Mesendoderm (in vitro differentiated cells): ENCODE results near the gene NGB.

ENCODE experiments used
- DNase-seq: peaks from one replicate; pipeline ENCODE4 v3.0.0; 2013
- H2AK5ac ChIP-seq: 2 replicates; pipeline ENCODE4 v1.6.1; 2013; ENCODE audit warnings: low read length, inconsistent platforms
- H2BK120ac ChIP-seq: 2 replicates; pipeline ENCODE4 v1.6.1; 2013; ENCODE audit warnings: low read depth, mild to moderate bottlenecking, low read length, moderate library complexity, mixed read lengths
- H2BK15ac ChIP-seq: replicated peaks from 2 replicates; pipeline ENCODE4 v1.6.1; 2013; ENCODE audit warnings: low read depth, mild to moderate bottlenecking, moderate library complexity
- H2BK5ac ChIP-seq: 2 replicates; pipeline ENCODE4 v1.6.1; 2013; ENCODE audit warnings: low read length, inconsistent platforms
- H3K18ac ChIP-seq: 2 replicates; pipeline ENCODE4 v1.6.1; 2013; ENCODE audit warnings: mild to moderate bottlenecking, low read length, mixed read lengths
- H3K23ac ChIP-seq: one replicate; pipeline ENCODE4 v1.6.1; 2013; ENCODE audit warnings: low read length
- H3K27ac ChIP-seq: 2 replicates; pipeline ENCODE4 v1.5.1; 2013; ENCODE audit warnings: low read depth, mild to moderate bottlenecking, inconsistent platforms, low read length, moderate library complexity
- H3K27me3 ChIP-seq: 2 replicates; pipeline ENCODE4 v1.6.1; 2013; ENCODE audit warnings: low read length, control low read depth, mild to moderate bottlenecking, inconsistent platforms; ENCODE audit not compliant: insufficient read depth, poor library complexity
- H3K36me3 ChIP-seq: 2 replicates; pipeline ENCODE4 v1.6.1; 2013; ENCODE audit warnings: low read length, inconsistent platforms; ENCODE audit not compliant: control insufficient read depth, insufficient read depth
- H3K4ac ChIP-seq: one replicate; pipeline ENCODE4 v1.6.1; 2013; ENCODE audit warnings: low read depth, mild to moderate bottlenecking, low read length, moderate library complexity
- H3K4me1 ChIP-seq: 2 replicates; pipeline ENCODE4 v1.6.1; 2013; ENCODE audit warnings: low read depth, low read length, inconsistent platforms; ENCODE audit not compliant: control insufficient read depth
- H3K4me2 ChIP-seq: 2 replicates; pipeline ENCODE4 v1.6.1; 2013; ENCODE audit warnings: low read length
- H3K4me3 ChIP-seq: 2 replicates; pipeline ENCODE4 v1.5.1; 2013; ENCODE audit warnings: mild to moderate bottlenecking, low read length
- H3K56ac ChIP-seq: one replicate; pipeline ENCODE4 v1.6.1; 2013; ENCODE audit warnings: low read length
- H3K79me1 ChIP-seq: 2 replicates; pipeline ENCODE4 v1.6.1; 2013; ENCODE audit warnings: low read length, inconsistent platforms
- H3K79me2 ChIP-seq: 2 replicates; pipeline ENCODE4 v1.6.1; 2013; ENCODE audit warnings: mild to moderate bottlenecking, low read length; ENCODE audit not compliant: control insufficient read depth, insufficient read depth
- H3K9ac ChIP-seq: 2 replicates; pipeline ENCODE4 v1.6.1; 2013; ENCODE audit warnings: low read length, inconsistent platforms
- H4K5ac ChIP-seq: one replicate; pipeline ENCODE4 v1.6.1; 2013; ENCODE audit warnings: low read length
- H4K8ac ChIP-seq: one replicate; pipeline ENCODE4 v1.6.1; 2013; ENCODE audit warnings: low read depth, mild to moderate bottlenecking, control low read depth, low read length, moderate library complexity
- WGBS: extraction: QIAGEN DNeasy Blood & Tissue Kit; methylation state at CpG from one replicate; pipeline ENCODE4 v1.1.7; 2013; ENCODE audit warnings: low lambda C conversion rate, missing lambda C conversion rate; ENCODE audit not compliant: insufficient coverage; ENCODE audit errors: extremely low coverage; 5-methylcytosine and 5-hydroxymethylcytosine counted together

NGB gene

DNA sequence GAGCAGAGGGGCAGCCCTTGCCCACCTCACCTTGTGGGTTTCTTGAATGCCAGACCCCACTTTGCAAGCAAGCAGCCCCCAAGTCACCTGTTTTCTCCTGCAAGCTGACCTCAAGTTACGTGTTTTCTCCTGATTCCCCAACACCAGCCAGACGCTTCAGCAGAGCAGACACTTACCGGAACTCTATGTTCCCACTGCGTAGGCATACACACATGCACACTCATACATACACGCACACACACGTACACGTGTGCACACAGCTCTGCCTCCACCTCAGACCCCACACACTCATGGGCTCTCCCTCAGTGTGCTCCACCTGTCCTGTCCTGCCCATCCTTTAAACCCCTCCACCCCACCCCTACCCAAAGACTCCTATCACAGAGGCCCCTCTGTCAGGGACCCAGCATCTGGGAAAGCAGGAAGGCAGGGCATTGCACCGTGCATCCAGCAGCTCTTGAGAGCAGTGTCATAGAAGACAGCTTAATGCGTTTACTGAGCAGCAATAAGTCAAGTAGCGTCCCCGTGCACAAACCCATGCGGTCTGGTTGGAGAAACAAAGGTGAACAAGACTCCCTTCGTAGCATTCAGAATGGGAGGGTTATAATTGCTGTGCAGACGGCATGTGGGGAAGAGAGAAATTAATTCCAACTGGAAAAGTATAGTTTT, 45.0 kb downstream of the NGB start:
- no peak overlapping the region for H4K8ac ChIP-seq
- whole genome bisulfite sequencing = no CpG with 5 or more reads among the region's 14 CpGs
- no peaks in the 10 kb centered on the region for H3K79me1 ChIP-seq
- DNase-seq = no peak
- H3K79me2 ChIP-seq = no peaks in the 10 kb centered on the region
- no peak overlapping the region for H3K9ac ChIP-seq
- H3K4ac ChIP-seq = no peak overlapping the region
- no peak overlapping the region for H3K27ac ChIP-seq
- no peak overlapping the region for H2BK15ac ChIP-seq
- H3K27me3 ChIP-seq = no peaks in the 10 kb centered on the region
- H3K4me3 ChIP-seq = no peak overlapping the region
- no peak overlapping the region for H3K56ac ChIP-seq
- no peak overlapping the region for H2BK120ac ChIP-seq
- H3K4me2 ChIP-seq = no peak overlapping the region
- no peak overlapping the region for H2BK5ac ChIP-seq
- H2AK5ac ChIP-seq = no peak overlapping the region
- no peak overlapping the region for H3K18ac ChIP-seq
- no peak overlapping the region for H3K23ac ChIP-seq
- H3K4me1 ChIP-seq = peaks cover 2% of the 10 kb centered on the region
- H4K5ac ChIP-seq = no peak overlapping the region
- H3K36me3 ChIP-seq = no peaks in the 10 kb centered on the region

DNA sequence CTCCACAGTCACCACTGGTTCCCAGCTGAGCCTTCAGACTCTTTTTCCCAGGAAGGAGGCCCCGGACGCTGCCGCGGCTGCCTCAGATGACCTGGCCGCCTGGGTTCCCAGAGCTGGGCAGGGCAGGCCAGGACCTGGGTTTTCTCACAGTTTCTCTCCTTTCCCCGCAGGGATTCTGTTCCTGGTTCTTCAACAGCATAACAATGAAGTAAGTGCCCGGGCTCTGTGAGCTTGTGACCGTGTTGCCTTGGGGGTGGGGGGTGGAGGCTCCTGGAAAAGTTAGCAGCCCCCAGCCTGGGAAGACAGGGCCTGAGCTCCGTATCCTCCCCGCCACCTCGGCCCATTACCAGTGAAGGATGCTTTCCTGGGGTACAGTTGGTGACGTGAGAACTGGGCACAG, 45.8 kb downstream of the NGB start:
- Histone ChIP-seq H3K27me3 (no peaks in the 10 kb centered on the region), H3K79me1 (no peaks in the 10 kb centered on the region), H3K23ac (no peak overlapping the region)

DNA sequence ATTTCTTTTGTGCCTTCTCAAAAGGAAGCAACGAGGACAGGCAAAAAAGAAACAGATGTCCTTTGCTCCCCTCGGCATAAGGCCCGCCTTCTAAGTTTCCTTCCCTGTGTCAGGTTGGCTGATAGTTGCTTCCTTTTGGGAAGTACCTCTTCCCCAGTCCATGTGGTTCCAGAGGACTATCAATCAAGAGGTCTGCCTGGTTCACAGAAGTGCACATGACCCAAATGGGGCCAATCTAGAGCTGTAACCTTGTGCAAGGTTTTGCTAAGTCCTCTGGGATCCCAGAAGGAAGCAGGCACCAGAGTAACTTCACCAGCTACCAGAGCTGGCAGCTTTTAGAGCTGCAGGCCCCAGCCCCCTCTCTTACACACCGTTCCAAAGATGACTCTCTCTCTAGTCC, 46.8 kb downstream of the NGB start:
- no CpG with 5 or more reads among the region's 4 CpGs for WGBS

More for the DNA sequence above, 45.8 kb downstream of the NGB start:
- no peak overlapping the region for H2BK5ac ChIP-seq
- peaks cover 5% of the 10 kb centered on the region for H3K4me1 ChIP-seq
- no peaks in the 10 kb centered on the region for H3K36me3 ChIP-seq
- no peak for DNase-seq
- no peak overlapping the region for H2BK120ac ChIP-seq
- no peak overlapping the region for H3K56ac ChIP-seq
- H3K4me2 ChIP-seq = no peak overlapping the region
- no peak overlapping the region for H3K18ac ChIP-seq
- no peak overlapping the region for H3K4me3 ChIP-seq
- no peaks in the 10 kb centered on the region for H3K79me2 ChIP-seq
- no peak overlapping the region for H3K27ac ChIP-seq
- no peak overlapping the region for H3K4ac ChIP-seq
- H4K8ac ChIP-seq = no peak overlapping the region
- no peak overlapping the region for H3K9ac ChIP-seq
- H2BK15ac ChIP-seq = no peak overlapping the region
- H2AK5ac ChIP-seq = no peak overlapping the region
- no peak overlapping the region for H4K5ac ChIP-seq
- WGBS = no CpG with 5 or more reads among the region's 12 CpGs

DNA sequence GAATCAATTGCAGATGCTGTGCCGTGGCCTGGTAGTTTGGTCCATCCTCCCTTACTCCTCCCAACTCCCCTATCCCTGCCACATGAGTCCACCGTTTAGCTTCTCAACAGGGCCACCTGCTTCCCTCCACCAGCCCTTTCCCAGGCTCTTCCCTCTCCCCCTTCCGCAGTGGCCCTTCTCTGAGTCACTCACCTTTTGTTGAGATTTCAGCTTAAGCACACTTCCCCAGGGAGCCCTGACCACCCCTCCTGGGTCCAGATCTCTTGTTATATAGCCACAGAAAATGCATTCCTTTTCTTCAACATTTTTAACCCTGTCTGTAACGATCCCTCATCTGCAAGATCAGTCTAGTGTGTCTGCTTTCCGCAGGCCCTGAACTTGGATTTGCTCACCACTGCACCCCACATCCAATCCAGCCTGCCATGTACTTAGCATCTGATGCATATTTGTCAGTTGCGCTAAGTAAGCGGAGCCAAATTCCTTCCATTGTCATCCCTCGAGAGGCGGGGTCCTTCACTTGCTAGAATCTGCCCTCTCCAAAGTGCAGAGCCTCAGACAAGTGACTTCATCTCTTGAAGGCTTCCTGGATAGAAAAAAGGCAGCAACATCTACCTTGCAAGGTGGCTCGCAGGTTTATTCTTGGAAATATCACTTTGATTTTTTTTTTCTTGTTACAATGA, 48.3 kb downstream of the NGB start:
- Histone ChIP-seq H3K79me1 (no peaks in the 10 kb centered on the region), H3K23ac (peak overlapping the region; percentile 66), H3K4ac (no peak overlapping the region), H3K4me2 (no peak overlapping the region), H3K79me2 (no peaks in the 10 kb centered on the region), H2BK120ac (no peak overlapping the region), H3K27ac (no peak overlapping the region), H3K56ac (no peak overlapping the region), H2BK15ac (no peak overlapping the region), H3K9ac (no peak overlapping the region), H2AK5ac (no peak overlapping the region), H3K27me3 (no peaks in the 10 kb centered on the region), H4K5ac (no peak overlapping the region), H4K8ac (no peak overlapping the region), H3K4me3 (no peak overlapping the region), H3K18ac (no peak overlapping the region), H3K36me3 (no peaks in the 10 kb centered on the region), H2BK5ac (no peak overlapping the region), H3K4me1 (peaks cover 5% of the 10 kb centered on the region)
- DNase-seq = peak; percentile 65
- no CpG with 5 or more reads among the region's 10 CpGs for WGBS

More for the DNA sequence above, 46.8 kb downstream of the NGB start:
- Histone ChIP-seq H2BK15ac (no peak overlapping the region), H3K4ac (no peak overlapping the region), H3K4me3 (no peak overlapping the region), H2AK5ac (no peak overlapping the region), H3K4me1 (peaks cover 5% of the 10 kb centered on the region), H3K36me3 (no peaks in the 10 kb centered on the region), H3K9ac (no peak overlapping the region), H3K27ac (no peak overlapping the region), H3K4me2 (no peak overlapping the region), H3K27me3 (no peaks in the 10 kb centered on the region), H3K79me2 (no peaks in the 10 kb centered on the region), H3K23ac (no peak overlapping the region), H4K8ac (no peak overlapping the region), H3K79me1 (no peaks in the 10 kb centered on the region), H3K56ac (no peak overlapping the region), H2BK120ac (no peak overlapping the region), H4K5ac (no peak overlapping the region), H3K18ac (no peak overlapping the region), H2BK5ac (no peak overlapping the region)
- DNase-seq = peak; percentile 40

DNA sequence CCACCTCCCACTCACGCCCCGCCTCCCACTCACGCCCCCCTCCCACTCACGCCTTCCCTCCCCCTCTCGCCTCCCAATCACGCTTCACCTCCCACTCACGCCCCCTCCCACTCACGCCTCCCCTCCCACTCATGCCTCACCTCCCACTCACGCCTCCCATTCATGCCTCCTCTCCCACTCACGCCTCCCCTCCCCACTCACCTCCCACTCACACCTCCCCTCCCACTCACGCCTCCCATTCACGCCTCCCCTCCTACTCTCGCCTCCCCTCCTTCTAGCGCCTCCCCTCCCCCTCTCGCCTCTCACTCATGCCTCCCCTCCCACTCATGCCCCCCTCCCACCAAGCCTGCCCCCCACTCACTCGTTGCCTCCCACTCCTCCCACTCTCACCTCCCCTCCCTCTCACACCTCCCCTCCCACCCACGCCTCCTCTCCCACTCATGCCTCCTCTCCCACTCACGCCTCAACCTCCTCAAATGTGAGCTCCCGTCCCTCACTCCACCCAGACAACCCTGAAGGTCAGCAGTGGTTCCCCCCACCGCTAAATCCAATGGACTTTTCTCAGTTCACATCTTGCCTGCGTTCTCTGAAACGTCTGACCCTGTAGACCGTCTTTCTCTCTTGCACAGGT, 49.6 kb downstream of the NGB start:
- H3K79me1 ChIP-seq = no peaks in the 10 kb centered on the region
- H3K79me2 ChIP-seq = no peaks in the 10 kb centered on the region
- no peak overlapping the region for H3K56ac ChIP-seq
- H2BK120ac ChIP-seq = no peak overlapping the region
- H3K4me1 ChIP-seq = peaks cover 5% of the 10 kb centered on the region
- no peak for DNase-seq
- H4K5ac ChIP-seq = no peak overlapping the region
- no peak overlapping the region for H3K18ac ChIP-seq
- H3K36me3 ChIP-seq = no peaks in the 10 kb centered on the region
- H2BK5ac ChIP-seq = no peak overlapping the region
- no peak overlapping the region for H3K4ac ChIP-seq
- no peaks in the 10 kb centered on the region for H3K27me3 ChIP-seq
- no peak overlapping the region for H3K4me3 ChIP-seq
- H3K27ac ChIP-seq = no peak overlapping the region
- H3K23ac ChIP-seq = no peak overlapping the region
- WGBS = no CpG with 5 or more reads among the region's 23 CpGs
- H4K8ac ChIP-seq = no peak overlapping the region
- no peak overlapping the region for H2BK15ac ChIP-seq
- H3K9ac ChIP-seq = no peak overlapping the region
- H3K4me2 ChIP-seq = no peak overlapping the region
- no peak overlapping the region for H2AK5ac ChIP-seq
